ENCODE measurements around the gene MID2.
"Not testable (repeated sequence)": the region's sequence is repeated elsewhere in the genome, so short reads cannot be mapped to it uniquely, and the experiment has no call there.

MID2 gene

GRCh38 chrX:107845625-107846024 lies 20.0 kb downstream of the MID2 start:
- DNase-seq = no peak

- no peak for DNase-seq
Measured at GRCh38 chrX:107848591-107848990, 22.9 kb downstream of the MID2 start.

- DNase-seq = no peak
Measured at GRCh38 chrX:107849747-107850421, 24.2 kb downstream of the MID2 start.

GRCh38 chrX:107850422-107850765 lies 24.7 kb downstream of the MID2 start:
- no peak for DNase-seq

GRCh38 chrX:107851215-107851614 lies 25.5 kb downstream of the MID2 start:
- DNase-seq = peak; percentile 53

- DNase-seq = not testable (repeated sequence)
Measured at GRCh38 chrX:107851665-107852064, 26.0 kb downstream of the MID2 start.

- no peak for DNase-seq
Measured at GRCh38 chrX:107856289-107856688, 30.6 kb downstream of the MID2 start.

- DNase-seq = not testable (repeated sequence)
Measured at GRCh38 chrX:107857041-107857440, 31.4 kb downstream of the MID2 start.

- DNase-seq = no peak
Measured at GRCh38 chrX:107857837-107858236, 32.2 kb downstream of the MID2 start.

GRCh38 chrX:107861056-107861455 lies 35.4 kb downstream of the MID2 start:
- DNase-seq = no peak

GRCh38 chrX:107871136-107871535 lies 45.5 kb downstream of the MID2 start:
- DNase-seq = no peak

GRCh38 chrX:107878106-107878505 lies 52.4 kb downstream of the MID2 start:
- DNase-seq = no peak

- no peak for DNase-seq
Measured at GRCh38 chrX:107880054-107880610, 54.5 kb downstream of the MID2 start.

GRCh38 chrX:107894038-107894437 lies 68.4 kb downstream of the MID2 start:
- DNase-seq = peak; percentile 38

- DNase-seq = no peak
Measured at GRCh38 chrX:107902721-107903120, 77.1 kb downstream of the MID2 start.

GRCh38 chrX:107905366-107905765 lies 79.7 kb downstream of the MID2 start:
- no peak for DNase-seq

GRCh38 chrX:107924136-107924746 lies 98.6 kb downstream of the MID2 start:
- DNase-seq = no peak

- no peak for DNase-seq
Measured at GRCh38 chrX:107934262-107934661, 108.6 kb downstream of the MID2 start.

- DNase-seq = peak; percentile 28
Measured at GRCh38 chrX:107935200-107935599, 109.5 kb downstream of the MID2 start.

GRCh38 chrX:107935664-107936433 lies 110.2 kb downstream of the MID2 start:
- DNase-seq = no peak

GRCh38 chrX:107936434-107936730 lies 110.7 kb downstream of the MID2 start:
- DNase-seq = no peak

GRCh38 chrX:107940095-107940494 lies 114.4 kb downstream of the MID2 start:
- DNase-seq = no peak

- not testable (repeated sequence) for DNase-seq
Measured at GRCh38 chrX:107955337-107955736, 129.7 kb downstream of the MID2 start.

GRCh38 chrX:107968623-107969022 lies 143.0 kb downstream of the MID2 start:
- no peak for DNase-seq

Data from fibroblast of upper back skin (primary cell).